Trophoblast cell (in vitro differentiated cells and primary cell): Measurements from ENCODE around the gene NELFB.

Experiments
- DNase-seq, 2 donors: peaks; one replicate each; pipeline ENCODE4 v3.0.0-alpha.2; 2016
- H2AFZ ChIP-seq: 2 replicates; pipeline ENCODE4 v1.6.1; 2013; ENCODE audit warnings: low read length, moderate library complexity, mild to moderate bottlenecking; ENCODE audit not compliant: insufficient read depth, poor library complexity
- H2AK5ac ChIP-seq: 2 replicates; pipeline ENCODE4 v1.6.1; 2013; ENCODE audit warnings: mild to moderate bottlenecking, low read length
- H2BK120ac ChIP-seq: 2 replicates; pipeline ENCODE4 v1.6.1; 2013; ENCODE audit warnings: low read length, mild to moderate bottlenecking, moderate library complexity; ENCODE audit not compliant: insufficient read depth, poor library complexity
- H2BK12ac ChIP-seq: 2 replicates; pipeline ENCODE4 v1.6.1; 2013; ENCODE audit warnings: mild to moderate bottlenecking, low read length, moderate library complexity
- H2BK5ac ChIP-seq: 2 replicates; pipeline ENCODE4 v1.6.1; 2013; ENCODE audit warnings: low read length, low read depth, moderate library complexity, mild to moderate bottlenecking; ENCODE audit not compliant: poor library complexity
- H3K14ac ChIP-seq: 2 replicates; pipeline ENCODE4 v1.6.1; 2013; ENCODE audit warnings: mild to moderate bottlenecking, low read length
- H3K18ac ChIP-seq: 2 replicates; pipeline ENCODE4 v1.6.1; 2013; ENCODE audit warnings: mild to moderate bottlenecking, low read length
- H3K23ac ChIP-seq: 2 replicates; pipeline ENCODE4 v1.6.1; 2013; ENCODE audit warnings: low read length
- H3K27ac ChIP-seq: 2 replicates; pipeline ENCODE4 v1.5.1; 2013; ENCODE audit warnings: low read depth, mild to moderate bottlenecking, inconsistent platforms, low read length, moderate library complexity
- H3K27me3 ChIP-seq: 2 replicates; pipeline ENCODE4 v1.6.1; 2013; ENCODE audit warnings: inconsistent platforms, mild to moderate bottlenecking, low read length, moderate library complexity; ENCODE audit not compliant: insufficient read depth
- H3K36me3 ChIP-seq, 2 experiments: 1 replicate in 1 of 2; 2 replicates in 1 of 2; pipeline ENCODE4 v1.6.1; 2013; ENCODE audit warnings: low read length in 2 of 2, mild to moderate bottlenecking in 2 of 2, moderate library complexity in 1 of 2; ENCODE audit not compliant: insufficient read depth in 2 of 2, control insufficient read depth in 1 of 2
- H3K4ac ChIP-seq: 2 replicates; pipeline ENCODE4 v1.6.1; 2013; ENCODE audit warnings: low read depth, mild to moderate bottlenecking, low read length, moderate library complexity
- H3K4me1 ChIP-seq, 2 experiments: 1 replicate in 1 of 2; 2 replicates in 1 of 2; pipeline ENCODE4 v1.6.1; 2013; ENCODE audit warnings: low read length in 2 of 2, mild to moderate bottlenecking in 2 of 2, moderate library complexity in 1 of 2; ENCODE audit not compliant: insufficient read depth in 2 of 2, control insufficient read depth in 1 of 2
- H3K4me2 ChIP-seq: 2 replicates; pipeline ENCODE4 v1.6.1; 2013; ENCODE audit warnings: inconsistent platforms, mild to moderate bottlenecking, low read length, moderate library complexity
- H3K4me3 ChIP-seq: 2 replicates; pipeline ENCODE4 v1.5.1; 2013; ENCODE audit warnings: mild to moderate bottlenecking, low read depth, low read length, inconsistent platforms
- H3K79me1 ChIP-seq: one replicate; pipeline ENCODE4 v1.6.1; 2013; ENCODE audit warnings: low read length
- H3K79me2 ChIP-seq: 2 replicates; pipeline ENCODE4 v1.6.1; 2013; ENCODE audit warnings: low read length, mild to moderate bottlenecking; ENCODE audit not compliant: control insufficient read depth, insufficient read depth, poor library complexity
- H3K9ac ChIP-seq: 2 replicates; pipeline ENCODE4 v1.6.1; 2013; ENCODE audit warnings: mild to moderate bottlenecking, low read length
- H3K9me3 ChIP-seq: 2 replicates; pipeline ENCODE4 v1.6.1; 2013; ENCODE audit warnings: low read depth, mild to moderate bottlenecking, control low read depth, inconsistent platforms, low read length; ENCODE audit not compliant: insufficient read depth
- H4K12ac ChIP-seq: 2 replicates; pipeline ENCODE4 v1.6.1; 2013; ENCODE audit warnings: low read depth, mild to moderate bottlenecking, low read length, moderate library complexity
- H4K8ac ChIP-seq: 2 replicates; pipeline ENCODE4 v1.6.1; 2013; ENCODE audit warnings: low read depth, mild to moderate bottlenecking, low read length, moderate library complexity
- H4K91ac ChIP-seq: one replicate; pipeline ENCODE4 v1.6.1; 2013; ENCODE audit warnings: low read depth, mild to moderate bottlenecking, low read length, moderate library complexity
- WGBS: extraction: QIAGEN DNeasy Blood & Tissue Kit; methylation state at CpG from one replicate; pipeline ENCODE4 v1.1.7; 2013; ENCODE audit warnings: missing lambda C conversion rate; ENCODE audit not compliant: insufficient read length, insufficient coverage; ENCODE audit errors: extremely low coverage; 5-methylcytosine and 5-hydroxymethylcytosine counted together

Gene NELFB

DNA sequence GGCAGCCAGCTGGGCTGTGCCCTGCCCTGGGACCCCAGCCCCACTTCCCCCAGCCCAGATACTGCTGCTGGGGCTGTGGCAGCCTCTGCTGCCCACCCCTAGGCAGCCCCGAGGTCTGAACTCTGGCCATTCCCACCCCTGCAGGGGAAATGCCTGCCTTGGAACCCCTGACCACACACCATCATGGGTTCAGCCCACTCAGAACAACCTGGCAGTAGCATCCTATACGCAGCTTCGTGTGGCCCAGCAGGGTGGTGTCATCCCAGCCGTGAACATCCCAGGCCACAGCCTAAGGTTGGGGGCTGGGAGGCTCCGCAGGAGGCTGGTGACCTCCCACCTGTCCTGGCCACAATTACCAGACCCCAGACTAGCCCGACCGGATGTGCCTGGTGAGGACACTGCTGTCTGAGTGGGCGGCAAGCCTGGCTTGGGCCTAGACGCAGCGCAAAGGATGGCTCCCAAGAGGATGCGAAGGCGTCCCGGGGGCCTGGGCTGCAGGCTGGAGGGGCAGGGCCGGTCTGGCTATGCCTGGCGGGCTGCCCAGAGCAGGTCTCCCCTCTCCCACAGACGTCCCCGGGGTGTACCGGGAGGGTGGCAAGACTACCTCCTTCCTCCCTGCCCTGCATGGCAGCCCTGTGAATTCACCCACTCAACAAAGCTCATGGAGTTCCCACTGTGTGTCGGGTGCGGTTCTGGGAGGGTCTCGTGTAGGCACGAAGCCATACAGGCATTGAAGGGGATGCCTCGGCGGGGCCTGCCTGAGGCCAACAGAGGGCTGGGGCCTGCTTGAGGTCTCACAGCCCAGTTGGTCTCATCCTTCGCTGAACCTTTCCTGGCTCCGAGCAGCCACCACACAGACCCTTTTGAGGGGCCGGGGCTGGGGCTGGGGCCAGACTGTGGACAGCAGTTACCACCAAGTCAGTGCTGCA is 25.9 kb upstream of the NELFB start:
- Histone ChIP-seq H3K4me2 (no peak overlapping the region), H3K14ac (no peak overlapping the region), H3K79me1 (no peaks in the 10 kb centered on the region), H2AK5ac (no peak overlapping the region), H4K91ac (no peak overlapping the region), H3K9ac (no peak overlapping the region), H4K8ac (no peak overlapping the region), H2AFZ (no peak overlapping the region), H3K79me2 (no peaks in the 10 kb centered on the region), H4K12ac (no peak overlapping the region), H2BK5ac (no peak overlapping the region), H3K27ac (no peak overlapping the region), H3K23ac (no peak overlapping the region), H2BK12ac (no peak overlapping the region), H3K27me3 (no peaks in the 10 kb centered on the region), H3K4me3 (no peak overlapping the region), H3K9me3 (peaks cover 3% of the 10 kb centered on the region), H2BK120ac (no peak overlapping the region), H3K4ac (no peak overlapping the region), H3K18ac (no peak overlapping the region), H3K4me1 (peaks cover 10 to 17% of the 10 kb centered on the region in 2 experiments), H3K36me3 (no peaks in the 10 kb centered on the region)
- WGBS: no CpG with 5 or more reads among the region's 27 CpGs
- no peak for DNase-seq

GRCh38 chr9:137229903-137230704 is 25.0 kb upstream of the NELFB start:
- Histone ChIP-seq H2AK5ac (no peak overlapping the region), H3K27me3 (no peaks in the 10 kb centered on the region), H3K23ac (no peak overlapping the region), H3K9ac (no peak overlapping the region), H3K4me2 (no peak overlapping the region), H3K79me2 (no peaks in the 10 kb centered on the region), H3K4me3 (no peak overlapping the region), H2BK120ac (no peak overlapping the region), H2BK12ac (no peak overlapping the region), H2AFZ (no peak overlapping the region), H4K12ac (no peak overlapping the region), H3K4me1 (peaks cover 10 to 17% of the 10 kb centered on the region in 2 experiments), H3K79me1 (no peaks in the 10 kb centered on the region), H3K36me3 (no peaks in the 10 kb centered on the region), H3K27ac (no peak overlapping the region), H3K18ac (no peak overlapping the region), H2BK5ac (no peak overlapping the region), H3K9me3 (peaks cover 3% of the 10 kb centered on the region), H4K8ac (no peak overlapping the region), H3K14ac (no peak overlapping the region), H4K91ac (no peak overlapping the region), H3K4ac (no peak overlapping the region)
- DNase-seq: no peak
- no CpG with 5 or more reads among the region's 31 CpGs for WGBS

DNA sequence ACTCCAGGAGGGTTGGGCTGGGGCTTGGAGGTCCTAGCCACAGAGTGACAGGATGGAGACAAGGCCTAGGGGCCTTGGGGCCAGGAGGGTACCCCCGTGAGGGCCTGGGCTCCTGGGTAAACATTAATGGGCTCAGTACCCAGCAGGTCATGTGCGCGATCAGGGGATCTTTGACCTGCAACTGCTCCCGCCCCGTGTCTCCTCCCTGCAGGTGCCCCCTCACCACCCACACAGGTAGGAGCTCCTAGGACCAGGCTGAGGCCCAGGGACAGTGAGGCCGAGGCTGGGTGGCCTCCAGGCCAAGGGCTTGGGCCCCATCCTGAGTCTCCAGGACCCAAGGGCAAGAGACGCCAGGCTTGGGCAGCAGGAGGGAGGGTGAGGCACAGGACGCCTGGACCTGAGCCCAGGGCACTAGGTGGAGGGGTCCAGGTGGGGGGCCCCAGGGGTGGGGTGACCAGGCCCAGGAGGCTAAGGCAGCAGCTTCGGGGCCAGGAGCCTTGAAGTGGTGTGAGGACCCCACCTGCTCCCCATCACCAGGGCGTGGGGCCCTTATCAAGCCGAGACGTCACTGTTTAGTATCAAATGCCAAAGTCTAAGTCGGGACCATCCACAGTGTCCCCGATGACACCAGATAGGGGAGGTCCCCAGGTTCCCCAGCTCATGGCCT is 24.3 kb upstream of the NELFB start, which contains the start of gene SLC34A3:
TSS of gene SLC34A3 (plus strand) at position 197 of the 667 bp plus-strand sequence. CDS start 802 bp downstream, outside the sequence.
- Histone ChIP-seq H3K4me2 (no peak within 1 kb of the TSS), H3K4me1 (peaks cover 10 to 17% of the 10 kb centered on the region in 2 experiments), H3K27ac (no peak within 1 kb of the TSS), H3K36me3 (no peaks in the 10 kb centered on the region), H2AK5ac (no peak within 1 kb of the TSS), H4K91ac (no peak within 1 kb of the TSS), H4K12ac (no peak within 1 kb of the TSS), H3K9ac (no peak within 1 kb of the TSS), H4K8ac (no peak within 1 kb of the TSS), H3K79me1 (no peaks in the 10 kb centered on the region), H3K23ac (no peak within 1 kb of the TSS), H3K79me2 (no peaks in the 10 kb centered on the region), H3K4ac (no peak within 1 kb of the TSS), H2BK120ac (no peak within 1 kb of the TSS), H3K9me3 (peaks cover 3% of the 10 kb centered on the region), H2BK5ac (no peak within 1 kb of the TSS), H3K14ac (no peak within 1 kb of the TSS), H2BK12ac (no peak within 1 kb of the TSS), H3K27me3 (no peaks in the 10 kb centered on the region), H3K4me3 (no peak within 1 kb of the TSS), H3K18ac (no peak within 1 kb of the TSS), H2AFZ (no peak within 1 kb of the TSS)
- DNase-seq: no peak
- no CpG with 5 or more reads among the region's 14 CpGs for WGBS

GRCh38 chr9:137231372-137232039 is 23.6 kb upstream of the NELFB start:
- no peak overlapping the region for H4K91ac ChIP-seq
- H4K12ac ChIP-seq: no peak overlapping the region
- H3K9me3 ChIP-seq: peaks cover 3% of the 10 kb centered on the region
- no peak overlapping the region for H3K14ac ChIP-seq
- no peak overlapping the region for H2AFZ ChIP-seq
- H3K79me1 ChIP-seq: no peaks in the 10 kb centered on the region
- no peak overlapping the region for H3K23ac ChIP-seq
- DNase-seq: no peak
- no peak overlapping the region for H2BK120ac ChIP-seq
- no peak overlapping the region for H2BK5ac ChIP-seq
- no peak overlapping the region for H3K9ac ChIP-seq
- H3K4me3 ChIP-seq: no peak overlapping the region
- no peak overlapping the region for H2AK5ac ChIP-seq
- H3K36me3 ChIP-seq: no peaks in the 10 kb centered on the region
- H3K27ac ChIP-seq: no peak overlapping the region
- no peak overlapping the region for H3K4me2 ChIP-seq
- no CpG with 5 or more reads among the region's 23 CpGs for WGBS
- no peak overlapping the region for H3K18ac ChIP-seq
- H2BK12ac ChIP-seq: no peak overlapping the region
- no peak overlapping the region for H3K4ac ChIP-seq
- no peaks in the 10 kb centered on the region for H3K27me3 ChIP-seq
- H4K8ac ChIP-seq: no peak overlapping the region
- no peaks in the 10 kb centered on the region for H3K79me2 ChIP-seq
- H3K4me1 ChIP-seq: peaks cover 7 to 14% of the 10 kb centered on the region in 2 experiments
